ENCODE data around the gene SLFN5.

DNA sequence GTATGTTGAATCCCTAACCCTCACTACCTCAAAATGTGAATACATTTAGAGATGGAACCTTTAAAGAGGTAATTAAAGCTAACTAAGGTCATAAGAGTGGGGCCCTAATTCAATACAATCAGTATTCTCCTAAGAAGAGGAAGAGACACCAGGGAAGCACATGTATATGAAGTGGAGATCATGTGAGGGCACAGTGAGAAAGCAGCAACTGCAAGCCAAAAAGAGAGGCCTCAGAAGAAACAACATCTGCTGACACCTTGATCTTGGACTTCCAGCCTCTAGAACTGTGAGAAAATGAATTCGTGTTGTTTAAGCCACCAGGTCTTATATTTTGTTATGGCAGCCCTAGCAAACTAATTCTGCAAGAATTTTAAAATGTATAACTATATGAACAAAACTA lies 13.2 kb upstream of the SLFN5 start:
- TF ChIP-seq, protein P1, sequence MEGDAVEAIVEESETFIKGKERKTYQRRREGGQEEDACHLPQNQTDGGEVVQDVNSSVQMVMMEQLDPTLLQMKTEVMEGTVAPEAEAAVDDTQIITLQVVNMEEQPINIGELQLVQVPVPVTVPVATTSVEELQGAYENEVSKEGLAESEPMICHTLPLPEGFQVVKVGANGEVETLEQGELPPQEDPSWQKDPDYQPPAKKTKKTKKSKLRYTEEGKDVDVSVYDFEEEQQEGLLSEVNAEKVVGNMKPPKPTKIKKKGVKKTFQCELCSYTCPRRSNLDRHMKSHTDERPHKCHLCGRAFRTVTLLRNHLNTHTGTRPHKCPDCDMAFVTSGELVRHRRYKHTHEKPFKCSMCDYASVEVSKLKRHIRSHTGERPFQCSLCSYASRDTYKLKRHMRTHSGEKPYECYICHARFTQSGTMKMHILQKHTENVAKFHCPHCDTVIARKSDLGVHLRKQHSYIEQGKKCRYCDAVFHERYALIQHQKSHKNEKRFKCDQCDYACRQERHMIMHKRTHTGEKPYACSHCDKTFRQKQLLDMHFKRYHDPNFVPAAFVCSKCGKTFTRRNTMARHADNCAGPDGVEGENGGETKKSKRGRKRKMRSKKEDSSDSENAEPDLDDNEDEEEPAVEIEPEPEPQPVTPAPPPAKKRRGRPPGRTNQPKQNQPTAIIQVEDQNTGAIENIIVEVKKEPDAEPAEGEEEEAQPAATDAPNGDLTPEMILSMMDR (IDR thresholded peaks at IDR 0.05): no peak
- no peak for TF ChIP-seq POLR2A (IDR thresholded peaks at IDR 0.05)

Data from thyroid gland (tissue), 4 donors.